DOHH2 (cell line): ENCODE results near the gene SULF2.

Experiments used
- H3F3A ChIP-seq: fragments of 200-600 bp; sonication (generic), shearing (Covaris generic); 2 replicates; pipeline ENCODE4 v1.6.0; 2016; ENCODE audit warnings: antibody characterized with exemption, mild to moderate bottlenecking; ENCODE audit not compliant: control insufficient read depth, insufficient read depth
- H3K27ac ChIP-seq: fragments of 200-600 bp; sonication (generic); 2 replicates; pipeline ENCODE4 v1.5.1; 2014; ENCODE audit warnings: low read depth, mild to moderate bottlenecking, low read length, moderate library complexity
- H3K27me3 ChIP-seq: fragments of 200-600 bp; sonication (generic); 2 replicates; pipeline ENCODE4 v1.6.1; 2014; ENCODE audit warnings: mild to moderate bottlenecking, low read length, mixed read lengths; ENCODE audit not compliant: control insufficient read depth
- H3K36me3 ChIP-seq: fragments of 200-600 bp; sonication (generic); 2 replicates; pipeline ENCODE4 v1.6.1; 2014; ENCODE audit warnings: mild to moderate bottlenecking, low read length, moderate library complexity, mixed read lengths; ENCODE audit not compliant: control insufficient read depth
- H3K4me1 ChIP-seq: fragments of 200-600 bp; sonication (generic); 2 replicates; pipeline ENCODE4 v1.6.1; 2014; ENCODE audit warnings: mild to moderate bottlenecking, low read length, mixed read lengths; ENCODE audit not compliant: control insufficient read depth
- H3K4me2 ChIP-seq: fragments of 200-600 bp; sonication (generic); 2 replicates; pipeline ENCODE4 v1.6.0; 2014; ENCODE audit warnings: mild to moderate bottlenecking, low read length, moderate library complexity
- H3K4me3 ChIP-seq: fragments of 200-600 bp; sonication (generic); 2 replicates; pipeline ENCODE4 v1.5.1; 2014; ENCODE audit warnings: mild to moderate bottlenecking, low read length, mixed read lengths
- H3K79me2 ChIP-seq: fragments of 200-600 bp; sonication (generic); 2 replicates; pipeline ENCODE4 v1.6.1; 2014; ENCODE audit warnings: mild to moderate bottlenecking, low read length, mixed read lengths; ENCODE audit not compliant: control insufficient read depth
- H3K9me2 ChIP-seq: fragments of 200-600 bp; sonication (generic); replicated peaks from 2 replicates; pipeline ENCODE4 v1.6.1; 2014; ENCODE audit warnings: mild to moderate bottlenecking, low read length, mixed read lengths; ENCODE audit not compliant: control insufficient read depth
- H3K9me3 ChIP-seq: fragments of 200-600 bp; sonication (generic); 2 replicates; pipeline ENCODE4 v1.6.1; 2014; ENCODE audit warnings: antibody characterized with exemption, low read length, mixed read lengths; ENCODE audit not compliant: control insufficient read depth, insufficient read depth
- H4K20me1 ChIP-seq: fragments of 200-600 bp; sonication (generic); 2 replicates; pipeline ENCODE4 v1.6.0; 2014; ENCODE audit warnings: low read depth, mild to moderate bottlenecking, antibody characterized with exemption, low read length, moderate library complexity; ENCODE audit not compliant: control insufficient read depth, insufficient read depth
- EZH2phosphoT487 ChIP-seq: fragments of 200-600 bp; sonication (generic); IDR thresholded peaks from 2 replicates; pipeline ENCODE4 v1.6.1; 2017; ENCODE audit warnings: borderline replicate concordance, mild to moderate bottlenecking, antibody characterized with exemption, low read length, moderate library complexity, mixed read lengths
- TF ChIP-seq, protein P1 (sequence below): fragments of 200-600 bp; sonication (generic); IDR thresholded peaks from one replicate; pipeline ENCODE4 v1.5.1; 2014; ENCODE audit warnings: antibody characterized with exemption, mild to moderate bottlenecking, low read depth, low read length; ENCODE audit not compliant: poor library complexity, severe bottlenecking

The SULF2 gene

DNA sequence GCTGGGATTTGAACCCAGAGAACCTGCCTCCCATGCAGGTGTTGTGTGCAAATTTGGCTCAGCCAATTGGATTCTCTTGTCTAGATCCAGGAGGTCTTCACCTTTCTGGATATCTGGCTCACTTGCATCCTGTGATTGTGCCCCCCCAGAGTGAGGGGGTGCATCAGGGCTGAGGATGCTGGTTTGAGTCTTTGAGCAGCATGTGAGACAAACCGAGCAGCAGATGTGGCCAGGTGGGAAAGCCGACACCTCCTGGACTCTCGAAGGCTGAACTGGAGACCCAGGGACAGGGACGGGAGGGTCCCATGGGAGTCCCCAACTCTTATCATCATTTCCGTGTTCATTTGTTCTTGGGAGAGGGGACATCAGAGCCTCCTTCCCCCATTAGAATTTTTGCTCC, 30.6 kb upstream of the SULF2 start:
- Histone ChIP-seq H3K9me3 (no peaks in the 10 kb centered on the region), H3K4me3 (no peak overlapping the region), H3K36me3 (no peaks in the 10 kb centered on the region), H3K9me2 (no peaks in the 10 kb centered on the region), H3F3A (no peaks in the 10 kb centered on the region), H3K79me2 (no peaks in the 10 kb centered on the region), H3K27me3 (peaks cover 29% of the 10 kb centered on the region), H3K27ac (no peak overlapping the region), H4K20me1 (no peaks in the 10 kb centered on the region), H3K4me1 (peaks cover 36% of the 10 kb centered on the region), H3K4me2 (no peak overlapping the region)
- TF ChIP-seq, protein P1, sequence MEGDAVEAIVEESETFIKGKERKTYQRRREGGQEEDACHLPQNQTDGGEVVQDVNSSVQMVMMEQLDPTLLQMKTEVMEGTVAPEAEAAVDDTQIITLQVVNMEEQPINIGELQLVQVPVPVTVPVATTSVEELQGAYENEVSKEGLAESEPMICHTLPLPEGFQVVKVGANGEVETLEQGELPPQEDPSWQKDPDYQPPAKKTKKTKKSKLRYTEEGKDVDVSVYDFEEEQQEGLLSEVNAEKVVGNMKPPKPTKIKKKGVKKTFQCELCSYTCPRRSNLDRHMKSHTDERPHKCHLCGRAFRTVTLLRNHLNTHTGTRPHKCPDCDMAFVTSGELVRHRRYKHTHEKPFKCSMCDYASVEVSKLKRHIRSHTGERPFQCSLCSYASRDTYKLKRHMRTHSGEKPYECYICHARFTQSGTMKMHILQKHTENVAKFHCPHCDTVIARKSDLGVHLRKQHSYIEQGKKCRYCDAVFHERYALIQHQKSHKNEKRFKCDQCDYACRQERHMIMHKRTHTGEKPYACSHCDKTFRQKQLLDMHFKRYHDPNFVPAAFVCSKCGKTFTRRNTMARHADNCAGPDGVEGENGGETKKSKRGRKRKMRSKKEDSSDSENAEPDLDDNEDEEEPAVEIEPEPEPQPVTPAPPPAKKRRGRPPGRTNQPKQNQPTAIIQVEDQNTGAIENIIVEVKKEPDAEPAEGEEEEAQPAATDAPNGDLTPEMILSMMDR = no peak
- TF ChIP-seq EZH2phosphoT487 = no peak

DNA sequence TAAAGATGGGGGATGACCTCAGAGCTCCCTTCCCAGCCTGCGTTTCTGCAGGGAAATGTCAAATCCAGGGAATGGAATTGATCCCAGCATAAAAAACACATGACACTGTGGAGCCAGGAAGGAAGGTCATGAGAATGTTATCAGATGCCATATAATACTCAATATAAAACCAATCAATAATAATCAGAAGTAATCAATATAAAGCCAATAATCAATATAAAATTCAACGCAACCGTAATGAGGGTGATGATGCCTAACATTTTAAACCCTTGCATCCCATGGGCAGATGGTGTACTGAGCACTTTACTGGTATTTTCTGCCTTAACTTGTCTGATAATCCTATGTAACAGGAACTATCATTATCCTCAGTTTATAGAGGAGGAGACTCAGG, 30.1 kb upstream of the SULF2 start:
- Histone ChIP-seq H3K4me1 (peaks cover 36% of the 10 kb centered on the region), H3K9me2 (no peaks in the 10 kb centered on the region), H3K27me3 (peaks cover 31% of the 10 kb centered on the region), H3K79me2 (no peaks in the 10 kb centered on the region), H3K27ac (no peak overlapping the region), H3F3A (no peaks in the 10 kb centered on the region), H3K4me3 (no peak overlapping the region), H3K36me3 (no peaks in the 10 kb centered on the region), H3K4me2 (no peak overlapping the region), H3K9me3 (no peaks in the 10 kb centered on the region), H4K20me1 (no peaks in the 10 kb centered on the region)
- TF ChIP-seq EZH2phosphoT487 = no peak
- TF ChIP-seq, protein P1 = no peak

DNA sequence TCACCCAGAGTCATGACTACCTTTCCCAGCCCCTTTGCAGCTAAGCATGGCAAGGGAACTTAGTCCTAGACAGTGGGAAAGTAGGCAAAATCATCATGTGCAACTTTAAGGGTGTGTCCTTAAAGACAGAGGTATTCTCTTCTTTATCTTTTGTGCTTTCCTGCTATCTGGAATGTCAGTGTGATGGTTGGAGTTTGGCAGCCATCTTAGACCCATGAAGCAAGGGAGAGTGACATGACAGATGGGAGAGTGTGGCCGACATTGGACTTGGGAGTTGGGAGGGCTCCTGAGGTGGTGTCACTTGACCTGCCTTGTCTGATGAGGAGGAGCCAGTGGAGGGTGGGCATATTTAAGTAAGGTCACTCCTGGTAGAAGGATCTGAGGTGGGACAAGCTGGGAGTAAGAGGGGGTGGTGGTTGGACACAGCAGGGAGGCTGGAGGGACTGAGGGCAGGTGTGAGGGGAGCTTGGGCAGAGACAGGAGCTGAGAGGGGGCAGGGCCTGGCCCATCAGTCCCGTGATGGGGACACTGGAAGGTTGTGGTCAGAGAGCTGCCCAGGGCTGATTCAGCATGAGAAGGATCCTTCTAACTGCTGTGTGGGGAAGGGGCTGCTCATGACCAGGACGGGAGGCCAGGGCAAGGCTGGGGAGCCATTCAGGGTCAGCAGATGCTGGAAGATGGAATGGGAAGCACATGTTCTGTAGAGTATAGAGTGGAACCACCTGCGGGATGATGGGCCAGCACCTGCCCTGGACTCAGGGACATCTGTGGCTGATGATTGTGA, 29.5 kb upstream of the SULF2 start:
- H3K4me2 ChIP-seq = no peak overlapping the region
- H3K9me2 ChIP-seq = no peaks in the 10 kb centered on the region
- H3K79me2 ChIP-seq = no peaks in the 10 kb centered on the region
- no peaks in the 10 kb centered on the region for H4K20me1 ChIP-seq
- peaks cover 36% of the 10 kb centered on the region for H3K4me1 ChIP-seq
- H3K9me3 ChIP-seq = no peaks in the 10 kb centered on the region
- no peak for TF ChIP-seq EZH2phosphoT487
- TF ChIP-seq, protein P1 = no peak
- H3K27me3 ChIP-seq = peaks cover 31% of the 10 kb centered on the region
- no peaks in the 10 kb centered on the region for H3K36me3 ChIP-seq
- H3K4me3 ChIP-seq = no peak overlapping the region
- H3F3A ChIP-seq = no peaks in the 10 kb centered on the region
- no peak overlapping the region for H3K27ac ChIP-seq
